Fibroblast of mammary gland (primary cell): ENCODE data around the gene VWA8.

Experiments used
- DNase-seq: peaks from one replicate; pipeline ENCODE4 v3.0.0-alpha.2; 2010; ENCODE audit warnings: low read depth
- H3K4me3 ChIP-seq: 2 replicates; pipeline ENCODE4 v1.5.1; 2011; ENCODE audit warnings: low read depth, mild to moderate bottlenecking, low read length, moderate library complexity; ENCODE audit not compliant: control insufficient read depth
- CTCF ChIP-seq: conservative IDR thresholded peaks from 2 replicates; pipeline ENCODE4 v1.5.1; 2011; ENCODE audit warnings: low read depth, low read length, inconsistent platforms; ENCODE audit not compliant: control insufficient read depth, insufficient read depth

VWA8 gene

GRCh38 chr13:41969072-41969471 lies 8.2 kb upstream of the VWA8 start:
- no peak for DNase-seq
- TF ChIP-seq CTCF, result no peak
- no peak overlapping the region for H3K4me3 ChIP-seq

- no peak overlapping the region for H3K4me3 ChIP-seq
- DNase-seq, result no peak
- no peak for TF ChIP-seq CTCF
These were observed 5.8 kb upstream of the VWA8 start for GRCh38 chr13:41966671-41967070.

- no peak for DNase-seq
- TF ChIP-seq CTCF, result no peak
- no peak overlapping the region for H3K4me3 ChIP-seq
These were observed 2.1 kb upstream of the VWA8 start for GRCh38 chr13:41962994-41963393.

- TF ChIP-seq CTCF, result no peak
- DNase-seq, result peak; percentile 55
- H3K4me3 ChIP-seq, result peak overlapping the region; percentile 67
These were observed 504 bp upstream of the VWA8 start for GRCh38 chr13:41961466-41961760.

GRCh38 chr13:41960211-41960636 lies 685 bp downstream of the VWA8 start:
- peak; percentile 53 for DNase-seq

GRCh38 chr13:41956272-41956671 lies 4.6 kb downstream of the VWA8 start:
- no peak for TF ChIP-seq CTCF
- H3K4me3 ChIP-seq, result no peak overlapping the region
- DNase-seq, result no peak

More at GRCh38 chr13:41960211-41960636, 685 bp downstream of the VWA8 start:
- no peak for TF ChIP-seq CTCF
- H3K4me3 ChIP-seq, result peak overlapping the region; percentile 67

- no peak for TF ChIP-seq CTCF
- H3K4me3 ChIP-seq, result no peak overlapping the region
- DNase-seq, result no peak
These were observed 5.3 kb downstream of the VWA8 start for GRCh38 chr13:41955605-41956004.
